T-cell (primary cell): ENCODE measurements around the gene MAGEB17. TPM values are rescaled to one million over a fixed set of nuclear protein-coding genes. Genes with fewer than 3 reads are reported as not detected.

Experiments
- ATAC-seq, 4 experiments: fragments of 200-7000 bp in 3 of 4; fragments of 150-1000 bp in 1 of 4; cut with Tn5 transposase; replicated peaks in 1 of 4; 1 replicate in 3 of 4; 2 replicates in 1 of 4; pipeline ENCODE4 v1.10.0; 2021; ENCODE audit warnings: moderate library complexity in 3 of 4, mild to moderate bottlenecking in 2 of 4, moderate number of reproducible peaks in 1 of 4
- CTCF ChIA-PET, 2 donors: fragments of 300-600 bp; sonication (Branson Sonifier 250); formaldehyde crosslinking; loops; one replicate each; lab custom pipeline; 2022; ENCODE audit warnings: antibody characterized with exemption in 2 of 2; lab: Charles Lee
- POLR2A ChIA-PET, 2 donors: fragments of 300-600 bp; sonication (Branson Sonifier 250); formaldehyde crosslinking; loops; one replicate each; lab custom pipeline; 2022; ENCODE audit warnings: antibody characterized with exemption in 2 of 2; lab: Charles Lee
- DNase-seq, 35 experiments: peaks; one replicate each; pipeline versions ENCODE4 v3.0.0 to v3.0.0-alpha.2; 2013 to 2023
- H3K27ac ChIP-seq: one replicate; pipeline ENCODE4 v1.5.1; 2013; ENCODE audit warnings: low read length
- H3K27me3 ChIP-seq, 2 experiments: replicated peaks in 1 of 2; 1 replicate in 1 of 2; 2 replicates in 1 of 2; pipeline versions ENCODE4 v1.6.1 to v1.7.0; 2013; ENCODE audit warnings: low read length in 1 of 2, mixed read lengths in 1 of 2; ENCODE audit not compliant: control insufficient read depth in 2 of 2, insufficient read depth in 2 of 2; ENCODE audit errors: extremely low read depth in 1 of 2
- H3K36me3 ChIP-seq, 2 donors: 1 replicate in 1 of 2; 2 replicates in 1 of 2; pipeline versions ENCODE4 v1.6.1 to v1.7.0; 2013; ENCODE audit warnings: low read length in 1 of 2; ENCODE audit not compliant: control insufficient read depth in 2 of 2, insufficient read depth in 1 of 2; ENCODE audit errors: extremely low read depth in 1 of 2
- H3K4me1 ChIP-seq, 2 experiments: 1 replicate in 1 of 2; 2 replicates in 1 of 2; pipeline versions ENCODE4 v1.6.1 to v1.7.0; 2013; ENCODE audit warnings: low read length in 2 of 2, mixed read lengths in 1 of 2; ENCODE audit not compliant: insufficient read depth in 2 of 2, control insufficient read depth in 1 of 2; ENCODE audit errors: extremely low read depth in 1 of 2
- H3K4me3 ChIP-seq, 2 donors: 1 replicate in 1 of 2; 2 replicates in 1 of 2; pipeline versions ENCODE4 v1.5.1 to v1.7.0; 2013; ENCODE audit warnings: mild to moderate bottlenecking in 2 of 2, low read length in 1 of 2, moderate library complexity in 1 of 2; ENCODE audit not compliant: control insufficient read depth in 1 of 2; ENCODE audit errors: extremely low read depth in 1 of 2
- H3K9me3 ChIP-seq: 2 replicates; pipeline ENCODE4 v1.7.0; 2013
- H3K27ac Mint-ChIP-seq, 2 donors: one replicate each; pipeline ENCODE4 v1.8.0; 2020 to 2021; ENCODE audit warnings: mild to moderate bottlenecking in 2 of 2, mixed read lengths in 2 of 2
- H3K27me3 Mint-ChIP-seq, 2 donors: one replicate each; pipeline ENCODE4 v1.8.0; 2021 to 2022; ENCODE audit warnings: mixed read lengths in 2 of 2
- H3K36me3 Mint-ChIP-seq: one replicate; pipeline ENCODE4 v1.8.0; 2021; ENCODE audit warnings: mixed read lengths
- H3K4me1 Mint-ChIP-seq, 3 donors: one replicate each; pipeline ENCODE4 v1.8.0; 2020 to 2022; ENCODE audit warnings: mixed read lengths in 3 of 3, mild to moderate bottlenecking in 1 of 3
- H3K4me3 Mint-ChIP-seq, 3 donors: one replicate each; pipeline ENCODE4 v1.8.0; 2020 to 2022; ENCODE audit warnings: mild to moderate bottlenecking in 3 of 3, mixed read lengths in 3 of 3, moderate library complexity in 3 of 3
- H3K9me3 Mint-ChIP-seq, 3 donors: one replicate each; pipeline ENCODE4 v1.8.0; 2020 to 2022; ENCODE audit warnings: mixed read lengths in 3 of 3
- WGBS: methylation state at CpG from one replicate; pipeline ENCODE4 v1.1.5; 2013; ENCODE audit warnings: missing lambda C conversion rate; ENCODE audit not compliant: insufficient coverage; 5-methylcytosine and 5-hydroxymethylcytosine counted together
- total RNA-seq, 35 experiments: library from RNA in 6 of 35; stranded (reverse) in 6 of 35; fragments of 120-200 nt in 1 of 35; gene quantifications; one replicate each; pipeline versions ENCODE4 v1.2.1 to v1.2.4 and lab custom pipeline; 2013 to 2026

MAGEB17 gene
- total RNA-seq, 5 donors from 2014 or later (not counting 1 experiment from before 2014, with no cell fraction given), result not detected

DNA sequence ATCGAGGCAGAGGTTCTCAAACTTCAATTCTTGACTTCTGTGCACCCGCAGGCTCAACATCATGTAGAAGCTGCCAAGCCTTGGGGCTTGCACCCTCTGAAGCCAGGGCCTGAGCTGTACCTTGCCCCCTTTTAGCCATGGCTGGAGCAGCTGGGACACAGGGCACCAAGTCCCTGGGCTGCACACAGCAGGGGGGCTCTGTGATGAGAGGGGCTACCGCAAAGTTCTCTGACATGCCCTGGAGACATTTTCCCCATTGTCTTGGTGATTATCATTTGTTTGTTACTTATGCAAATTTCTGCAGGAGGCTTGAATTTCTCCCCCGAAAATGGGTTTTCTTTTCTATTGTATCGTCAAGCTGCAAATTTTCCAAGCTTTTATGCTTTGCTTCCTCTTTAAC, 4.9 kb upstream of the MAGEB17 start:
- H3K4me3 ChIP-seq, result no peak overlapping the region
- ChIA-PET POLR2A (no interaction called here), CTCF (no interaction called here)
- H3K4me1 ChIP-seq, result no peaks in the 10 kb centered on the region
- no peaks in the 10 kb centered on the region for H3K36me3 Mint-ChIP-seq
- H3K4me3 Mint-ChIP-seq, result no peak overlapping the region
- no peaks in the 10 kb centered on the region for H3K4me1 Mint-ChIP-seq
- no peak overlapping the region for H3K27ac Mint-ChIP-seq
- no peaks in the 10 kb centered on the region for H3K27me3 ChIP-seq
- no peaks in the 10 kb centered on the region for H3K9me3 Mint-ChIP-seq
- no peak for DNase-seq
- no peaks in the 10 kb centered on the region for H3K9me3 ChIP-seq
- WGBS, result 75% methylated on average over 2 of the region's 5 CpGs
- no peaks in the 10 kb centered on the region for H3K36me3 ChIP-seq
- H3K27ac ChIP-seq, result no peak overlapping the region
- peaks cover 4 to 40% of the 10 kb centered on the region in 2 donors for H3K27me3 Mint-ChIP-seq
- no peak for ATAC-seq

DNA sequence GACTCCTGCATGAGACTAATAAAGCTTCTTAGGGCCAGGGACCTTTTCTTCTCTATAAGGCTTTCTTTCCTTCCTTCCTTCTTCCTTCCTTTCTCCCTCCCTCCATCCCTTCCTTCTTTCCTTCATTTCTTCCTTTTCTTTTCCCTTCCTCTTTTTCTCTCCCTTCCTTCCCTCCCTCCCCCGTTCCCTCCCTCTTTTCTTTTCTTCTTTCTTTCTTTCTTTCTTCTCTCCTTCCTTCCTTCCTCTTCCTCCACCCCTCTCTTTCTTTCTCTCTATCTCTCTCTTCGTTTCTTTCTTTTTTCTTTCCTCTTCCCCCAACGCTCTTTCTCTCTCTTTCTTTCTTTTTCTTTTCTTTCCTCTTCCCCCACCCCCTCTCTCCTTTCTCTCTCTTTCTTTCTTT, 2.5 kb upstream of the MAGEB17 start:
- Histone ChIP-seq H3K4me1 (no peaks in the 10 kb centered on the region), H3K4me3 (no peak overlapping the region), H3K27me3 (no peaks in the 10 kb centered on the region), H3K36me3 (no peaks in the 10 kb centered on the region), H3K27ac (no peak overlapping the region), H3K9me3 (no peaks in the 10 kb centered on the region)
- ChIA-PET CTCF (no interaction called here), POLR2A (no interaction called here)
- peaks cover 8 to 44% of the 10 kb centered on the region in 2 donors for H3K27me3 Mint-ChIP-seq
- H3K4me3 Mint-ChIP-seq, result no peak overlapping the region
- DNase-seq (no peak), ATAC-seq (no peak)
- WGBS, result 77% methylated on average over 2 of the region's 3 CpGs
- H3K27ac Mint-ChIP-seq, result no peak overlapping the region
- no peaks in the 10 kb centered on the region for H3K4me1 Mint-ChIP-seq
- H3K9me3 Mint-ChIP-seq, result no peaks in the 10 kb centered on the region
- no peaks in the 10 kb centered on the region for H3K36me3 Mint-ChIP-seq

DNA sequence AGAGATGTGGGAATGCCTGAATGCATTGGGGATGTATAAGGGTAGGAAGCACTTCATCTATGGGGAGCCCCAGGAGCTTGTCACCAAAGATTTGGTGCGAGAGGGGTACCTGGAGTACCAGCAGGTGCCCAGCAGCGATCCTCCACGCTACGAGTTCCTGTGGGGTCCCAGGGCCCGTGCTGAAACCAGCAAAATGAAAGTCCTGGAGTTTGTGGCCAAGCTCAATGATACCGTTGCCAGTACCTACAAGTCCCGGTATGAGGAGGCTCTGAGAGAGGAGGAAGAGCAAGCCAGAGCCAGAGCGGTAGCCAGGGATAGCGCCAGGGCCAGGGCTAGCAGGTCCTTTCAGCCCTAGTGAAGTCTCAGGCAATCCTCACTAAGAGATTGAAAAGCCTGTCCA, 3.8 kb downstream of the MAGEB17 start:
- Mint-ChIP-seq H3K9me3 (no peaks in the 10 kb centered on the region), H3K4me3 (no peak overlapping the region), H3K36me3 (no peaks in the 10 kb centered on the region), H3K27me3 (peaks cover 13 to 35% of the 10 kb centered on the region in 2 donors), H3K4me1 (no peaks in the 10 kb centered on the region), H3K27ac (no peak overlapping the region)
- Histone ChIP-seq H3K9me3 (no peaks in the 10 kb centered on the region), H3K27ac (no peak overlapping the region), H3K27me3 (peaks cover 0 to 4% of the 10 kb centered on the region in 2 experiments), H3K36me3 (no peaks in the 10 kb centered on the region), H3K4me1 (no peaks in the 10 kb centered on the region), H3K4me3 (no peak overlapping the region)
- ChIA-PET POLR2A (no interaction called here), CTCF (no interaction called here)
- DNase-seq (no peak), ATAC-seq (no peak)
- no CpG with 5 or more reads among the region's 9 CpGs for WGBS

DNA sequence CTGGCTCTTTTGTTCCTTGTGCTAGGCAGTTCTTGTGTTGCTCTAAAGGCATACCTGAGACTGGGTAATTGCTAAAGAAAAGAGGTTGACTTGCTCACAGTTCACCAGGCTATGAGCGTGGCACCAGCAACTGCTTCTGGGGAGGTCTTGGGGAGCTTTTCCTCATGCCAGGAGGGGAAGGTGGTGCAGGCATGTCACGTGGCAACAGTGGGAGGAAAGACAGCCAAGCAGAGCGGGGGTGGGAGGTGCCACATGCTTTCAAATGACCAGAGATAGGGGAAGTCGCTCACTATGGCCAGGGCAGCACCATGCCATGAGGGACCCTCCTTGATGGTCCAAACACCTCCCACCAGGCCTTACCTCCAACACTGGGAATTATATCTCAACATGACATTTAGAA, 4.7 kb downstream of the MAGEB17 start:
- Histone ChIP-seq H3K9me3 (no peaks in the 10 kb centered on the region), H3K36me3 (no peaks in the 10 kb centered on the region), H3K4me3 (no peak overlapping the region), H3K27ac (no peak overlapping the region), H3K27me3 (peaks cover 0 to 4% of the 10 kb centered on the region in 2 experiments), H3K4me1 (no peaks in the 10 kb centered on the region)
- WGBS, result 83% methylated on average over 1 of the region's 4 CpGs
- CTCF ChIA-PET, result no interaction called here
- POLR2A ChIA-PET, result no interaction called here
- DNase-seq, result no peak
- ATAC-seq, result no peak
- Mint-ChIP-seq H3K27me3 (peaks cover 9 to 26% of the 10 kb centered on the region in 2 donors), H3K9me3 (no peaks in the 10 kb centered on the region), H3K4me1 (no peaks in the 10 kb centered on the region), H3K27ac (no peak overlapping the region), H3K36me3 (no peaks in the 10 kb centered on the region), H3K4me3 (no peak overlapping the region)

DNA sequence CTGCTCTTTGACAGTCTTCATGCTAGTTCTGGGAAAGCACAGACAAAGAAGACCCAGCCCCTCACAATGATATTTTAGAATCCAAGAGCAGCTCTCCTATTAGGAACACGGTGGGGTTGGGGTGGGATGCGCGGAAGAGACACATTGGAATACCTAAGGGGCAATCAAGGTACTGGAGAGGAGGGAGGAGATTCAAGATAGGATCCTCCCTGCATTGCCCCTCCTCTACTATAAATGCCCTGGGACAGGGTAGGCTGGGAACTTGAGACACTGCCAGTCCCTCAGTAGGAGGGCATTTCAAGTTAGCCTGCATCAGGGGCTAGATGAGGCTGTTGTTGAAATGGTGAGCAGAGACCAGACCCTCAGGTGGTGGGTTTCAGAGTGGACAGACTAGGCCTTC, 5.1 kb downstream of the MAGEB17 start:
- Histone ChIP-seq H3K9me3 (no peaks in the 10 kb centered on the region), H3K27me3 (peaks cover 0 to 4% of the 10 kb centered on the region in 2 experiments), H3K27ac (no peak overlapping the region), H3K36me3 (no peaks in the 10 kb centered on the region), H3K4me3 (no peak overlapping the region), H3K4me1 (no peaks in the 10 kb centered on the region)
- DNase-seq (no peak), ATAC-seq (no peak)
- no CpG with 5 or more reads among the region's 3 CpGs for WGBS
- H3K4me3 Mint-ChIP-seq, result no peak overlapping the region
- H3K36me3 Mint-ChIP-seq, result no peaks in the 10 kb centered on the region
- POLR2A ChIA-PET, result no interaction called here
- H3K9me3 Mint-ChIP-seq, result no peaks in the 10 kb centered on the region
- no peaks in the 10 kb centered on the region for H3K4me1 Mint-ChIP-seq
- CTCF ChIA-PET, result no interaction called here
- H3K27ac Mint-ChIP-seq, result no peak overlapping the region
- peaks cover 9 to 23% of the 10 kb centered on the region in 2 donors for H3K27me3 Mint-ChIP-seq

DNA sequence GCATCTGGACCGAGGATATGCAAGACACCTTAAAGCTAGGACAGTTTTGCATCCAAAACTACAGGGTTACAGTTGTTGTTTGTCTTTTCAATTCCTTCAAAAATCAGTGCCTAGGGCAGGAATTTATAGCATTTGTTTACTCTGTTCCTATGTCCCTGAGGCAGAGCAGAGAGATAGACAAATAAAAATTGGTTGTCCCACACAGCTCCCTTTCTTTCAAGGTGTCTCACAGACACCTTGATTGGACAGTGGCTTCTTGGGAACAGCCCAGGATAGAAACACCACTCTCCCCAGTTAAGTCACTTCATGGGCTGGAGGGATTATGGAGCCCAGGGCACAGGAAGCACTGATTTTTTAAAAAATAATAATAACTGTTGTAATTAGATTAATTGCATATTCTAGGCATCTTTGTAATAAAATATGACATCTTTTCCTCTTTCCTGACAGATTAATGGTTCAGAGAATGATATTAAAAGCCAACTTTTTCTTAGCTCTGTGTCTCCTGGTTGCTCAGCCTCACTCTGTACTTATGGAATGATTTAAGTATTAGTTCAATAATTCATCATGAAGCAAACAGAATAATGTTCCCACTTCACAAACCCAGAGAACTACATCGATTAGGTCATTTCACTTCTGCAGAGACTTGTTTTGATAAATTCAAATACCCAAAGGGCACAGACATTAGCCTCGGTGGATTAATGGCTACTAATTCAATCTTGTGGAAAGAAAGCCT, 8.2 kb downstream of the MAGEB17 start:
- WGBS, result 0% methylated on average over 1 of the region's 3 CpGs
- POLR2A ChIA-PET, result no interaction called here
- H3K36me3 Mint-ChIP-seq, result no peaks in the 10 kb centered on the region

More for the DNA sequence above, 8.2 kb downstream of the MAGEB17 start:
- H3K27me3 Mint-ChIP-seq, result peaks cover 7 to 20% of the 10 kb centered on the region in 2 donors
- Histone ChIP-seq H3K36me3 (no peaks in the 10 kb centered on the region), H3K27ac (no peak overlapping the region), H3K9me3 (no peaks in the 10 kb centered on the region), H3K4me1 (no peaks in the 10 kb centered on the region), H3K4me3 (no peak overlapping the region), H3K27me3 (no peaks in the 10 kb centered on the region)
- H3K9me3 Mint-ChIP-seq, result no peaks in the 10 kb centered on the region
- H3K4me3 Mint-ChIP-seq, result no peak overlapping the region
- ATAC-seq (no peak), DNase-seq (no peak)
- H3K4me1 Mint-ChIP-seq, result no peaks in the 10 kb centered on the region
- no peak overlapping the region for H3K27ac Mint-ChIP-seq
- CTCF ChIA-PET, result no interaction called here
